GM19397 (cell line): ENCODE data around the gene OASL.
"Not testable (repeated sequence)": the region's sequence is repeated elsewhere in the genome, so short reads cannot be mapped to it uniquely, and the experiment has no call there.

ENCODE experiments used
- ATAC-seq: cut with Tn5 transposase; IDR thresholded peaks from one replicate; pipeline ENCODE4 v1.9.1; 2021; ENCODE audit warnings: mild to moderate bottlenecking, moderate library complexity; ENCODE audit not compliant: unreplicated experiment

OASL gene

DNA sequence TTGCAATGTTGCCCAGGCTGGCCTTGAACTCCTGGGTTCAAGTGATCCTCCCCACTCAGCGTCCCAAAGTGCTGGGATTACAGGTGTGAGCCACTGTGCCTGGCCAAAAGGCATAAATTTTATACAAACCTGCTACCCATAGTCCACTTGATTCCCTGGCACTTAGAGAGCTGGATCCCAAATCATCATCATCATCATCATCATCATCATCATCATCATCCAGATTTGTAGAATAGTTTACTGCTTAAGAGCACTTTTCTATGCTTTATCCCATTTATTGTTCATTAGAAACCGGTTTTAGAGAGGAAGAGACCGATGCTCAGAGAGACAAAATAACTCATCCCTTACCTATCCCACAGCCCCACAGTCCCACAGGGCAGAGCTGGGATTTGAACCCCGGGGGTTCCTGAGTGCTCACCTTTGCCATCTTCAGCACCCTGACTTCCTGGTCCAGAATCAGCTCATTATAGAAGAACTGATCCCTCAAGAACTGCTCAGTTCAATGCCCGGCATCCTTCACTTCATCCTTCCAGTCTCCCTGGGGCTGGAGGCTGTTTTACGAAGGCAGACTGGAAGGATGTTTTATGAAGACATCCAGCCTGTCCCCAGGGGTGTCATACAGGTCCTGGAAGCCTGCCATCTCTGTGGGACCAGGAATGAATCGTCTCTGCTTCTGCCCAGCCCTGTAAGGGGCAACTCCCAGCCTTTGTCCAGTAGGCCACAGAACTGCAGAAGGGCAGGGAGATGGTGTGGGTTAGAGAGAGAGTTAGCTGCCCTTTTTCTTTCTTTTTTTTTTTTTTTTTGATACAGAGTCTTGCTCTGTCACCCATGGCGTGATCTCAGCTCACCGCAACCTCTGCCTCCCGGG, 20.2 kb upstream of the OASL start:
- ATAC-seq, result no peak

DNA sequence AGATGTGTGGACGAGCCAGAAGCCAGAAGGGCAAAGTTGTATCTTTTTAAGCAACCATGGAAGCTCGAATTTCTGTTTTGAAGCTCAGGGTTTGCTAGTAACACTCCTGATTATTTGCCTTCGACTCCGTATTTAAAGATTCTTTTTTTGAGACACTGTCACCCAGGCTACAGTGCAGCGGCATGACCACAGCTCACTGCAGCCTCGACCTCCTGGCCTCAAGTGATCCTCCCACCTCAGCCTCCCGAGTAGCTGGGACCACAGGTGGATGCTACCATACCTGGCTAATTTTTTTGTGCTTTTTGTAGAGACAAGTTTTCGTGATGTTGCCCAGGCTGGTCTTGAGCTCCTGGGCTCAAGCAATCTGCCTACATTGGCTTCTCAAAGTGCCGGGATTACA, 18.7 kb upstream of the OASL start:
- ATAC-seq, result no peak

DNA sequence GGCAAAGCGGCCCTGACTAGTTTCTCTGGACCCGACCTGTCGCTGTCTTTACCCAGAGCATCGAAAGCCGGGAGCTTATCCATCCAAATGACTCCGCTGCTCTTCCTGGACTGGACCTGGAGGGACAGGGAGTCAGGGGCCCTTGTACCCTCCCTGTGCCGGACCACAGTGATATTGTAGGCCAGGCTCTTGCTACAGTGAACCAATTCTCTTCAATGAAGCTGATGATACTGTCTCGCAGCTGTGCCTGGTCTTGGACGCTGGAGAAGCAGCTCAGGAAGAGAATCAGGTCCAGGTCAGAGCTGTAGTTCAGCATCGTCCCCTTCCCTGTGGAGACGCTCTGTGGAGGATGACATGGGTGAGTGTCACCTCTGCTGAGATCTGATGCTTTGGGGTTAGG, 14.7 kb upstream of the OASL start:
- ATAC-seq, result no peak

DNA sequence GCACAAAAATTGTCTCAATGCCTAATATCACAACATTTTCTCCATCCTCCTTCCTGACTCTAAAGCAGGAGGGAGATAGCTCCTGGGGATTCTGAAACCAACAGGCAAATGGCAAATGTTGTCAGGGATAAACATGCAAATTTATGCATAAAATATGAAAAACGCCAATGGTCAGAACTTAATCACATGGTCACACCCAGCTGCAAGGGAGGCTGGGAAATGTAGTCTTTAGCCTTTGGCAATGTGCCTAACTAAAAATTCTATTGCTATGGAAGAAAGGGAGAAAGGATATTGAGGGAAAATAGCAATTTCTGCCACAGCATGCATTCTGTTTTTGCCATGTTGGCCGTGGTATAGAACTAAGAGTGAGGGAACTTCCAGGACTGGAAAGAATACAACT, 11.7 kb upstream of the OASL start:
- ATAC-seq, result no peak

DNA sequence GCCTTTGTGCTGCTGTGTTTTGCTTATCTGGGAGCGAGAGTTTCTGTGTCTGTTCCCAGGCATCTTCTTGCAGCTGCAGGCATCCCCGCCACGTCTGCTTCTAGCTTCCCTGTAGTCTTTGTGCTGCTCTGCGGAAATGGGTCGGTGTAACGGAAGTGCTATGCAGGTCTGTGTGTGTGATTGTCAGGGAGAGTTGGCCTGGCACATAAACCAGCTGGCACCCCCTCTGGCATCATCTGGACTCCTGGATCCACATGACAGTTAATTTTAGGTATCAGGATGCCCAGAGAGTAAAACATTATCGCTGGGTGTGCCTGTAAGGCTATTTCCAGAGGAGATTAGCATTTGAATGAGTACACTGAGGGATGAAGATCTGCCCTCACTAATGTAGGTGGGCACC, 9.4 kb upstream of the OASL start:
- no peak for ATAC-seq

DNA sequence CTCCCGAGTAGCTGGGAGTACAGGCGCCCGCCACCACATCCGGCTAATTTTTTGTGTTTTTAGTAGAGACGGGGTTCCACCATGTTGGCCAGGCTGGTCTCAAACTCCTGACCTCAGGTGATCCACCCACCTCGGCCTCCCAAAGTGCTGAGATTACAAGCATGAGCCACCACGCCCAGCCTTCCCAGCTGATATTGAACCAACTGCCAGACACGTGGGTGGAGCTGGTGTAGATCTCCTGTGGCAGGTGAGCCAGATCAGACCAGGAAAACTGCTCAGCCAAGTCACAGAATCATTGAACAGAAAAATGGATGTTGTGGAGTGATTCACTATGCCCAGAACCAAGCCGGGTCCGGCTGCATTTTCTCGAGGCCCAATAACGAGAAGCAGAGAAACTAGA, 8.4 kb upstream of the OASL start:
- ATAC-seq, result not testable (repeated sequence)

DNA sequence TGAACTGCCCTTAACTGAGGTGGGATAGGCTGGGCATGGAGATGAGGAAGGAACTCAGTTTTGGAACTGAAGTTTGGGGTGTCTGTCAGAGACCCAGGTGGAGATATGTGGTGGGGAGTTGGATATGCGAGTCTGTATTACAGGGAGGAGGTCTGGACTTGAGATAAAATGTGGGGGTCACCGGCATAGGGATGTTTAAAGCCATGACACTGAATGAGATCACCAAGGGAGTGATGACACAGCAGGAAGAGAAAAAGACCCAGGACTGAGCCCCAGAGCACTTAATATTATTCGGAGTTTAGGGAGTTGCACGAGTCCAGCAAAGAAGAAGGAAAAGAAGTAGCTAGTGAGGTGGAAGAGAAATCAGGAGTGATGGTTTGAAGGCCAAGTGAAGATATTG, 4.0 kb upstream of the OASL start:
- ATAC-seq, result no peak

DNA sequence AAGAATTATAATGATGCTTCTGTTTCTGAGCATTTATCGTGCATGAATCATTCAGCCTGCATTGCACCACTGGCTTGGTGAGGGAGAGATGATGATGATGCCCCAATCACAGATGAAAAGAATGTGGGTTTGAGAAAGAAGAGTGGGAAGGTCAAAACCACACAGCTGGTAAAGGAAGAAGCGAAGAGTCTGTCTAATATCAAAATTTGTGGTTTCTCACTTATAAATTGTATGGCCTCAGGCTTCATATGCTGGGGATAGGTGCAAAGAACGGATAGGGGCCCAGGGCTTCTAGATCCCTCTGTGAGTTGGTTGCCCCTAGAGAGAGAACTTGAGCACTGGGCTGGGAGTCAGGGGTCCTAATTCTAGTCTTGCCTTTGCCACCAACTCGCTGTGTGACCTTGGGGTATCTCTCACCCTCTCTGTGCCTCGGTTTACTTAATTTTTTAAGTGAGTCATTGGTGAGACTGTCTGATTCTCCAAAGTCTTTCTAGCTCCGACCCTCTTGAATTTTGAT, 2.2 kb downstream of the OASL start:
- ATAC-seq, result no peak

DNA sequence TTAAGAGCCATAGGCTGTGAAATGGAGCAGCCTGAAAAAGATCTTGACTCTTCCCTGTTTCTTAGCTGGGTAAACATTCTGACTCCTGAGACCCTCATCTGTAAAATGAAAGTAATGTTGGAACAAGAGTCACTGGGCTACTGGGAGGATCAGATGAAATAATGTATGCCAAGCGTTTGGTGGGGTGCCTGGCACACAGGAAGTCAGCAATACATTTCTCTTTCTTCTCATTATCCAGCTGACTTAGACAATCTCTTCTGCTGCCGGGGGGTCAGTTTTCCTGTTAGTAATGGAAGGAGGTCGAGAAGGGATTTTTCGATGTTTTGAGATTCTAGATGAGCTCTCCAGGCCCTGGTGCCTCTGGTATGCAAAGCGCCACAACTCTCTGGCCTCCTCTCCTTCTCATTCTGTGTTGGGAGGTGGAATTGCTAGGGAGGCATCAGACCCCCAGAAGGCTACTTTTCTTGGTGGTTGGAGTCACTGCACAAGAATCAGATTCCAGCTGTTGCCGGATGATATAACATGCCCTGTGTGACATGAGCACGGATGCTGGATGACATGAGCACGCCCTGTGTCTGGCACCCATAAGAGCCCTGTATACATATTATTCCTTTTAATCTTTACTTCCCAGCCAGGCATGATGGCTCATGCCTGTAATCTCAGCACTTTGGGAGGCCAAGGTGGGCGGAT, 4.3 kb downstream of the OASL start:
- ATAC-seq, result no peak

DNA sequence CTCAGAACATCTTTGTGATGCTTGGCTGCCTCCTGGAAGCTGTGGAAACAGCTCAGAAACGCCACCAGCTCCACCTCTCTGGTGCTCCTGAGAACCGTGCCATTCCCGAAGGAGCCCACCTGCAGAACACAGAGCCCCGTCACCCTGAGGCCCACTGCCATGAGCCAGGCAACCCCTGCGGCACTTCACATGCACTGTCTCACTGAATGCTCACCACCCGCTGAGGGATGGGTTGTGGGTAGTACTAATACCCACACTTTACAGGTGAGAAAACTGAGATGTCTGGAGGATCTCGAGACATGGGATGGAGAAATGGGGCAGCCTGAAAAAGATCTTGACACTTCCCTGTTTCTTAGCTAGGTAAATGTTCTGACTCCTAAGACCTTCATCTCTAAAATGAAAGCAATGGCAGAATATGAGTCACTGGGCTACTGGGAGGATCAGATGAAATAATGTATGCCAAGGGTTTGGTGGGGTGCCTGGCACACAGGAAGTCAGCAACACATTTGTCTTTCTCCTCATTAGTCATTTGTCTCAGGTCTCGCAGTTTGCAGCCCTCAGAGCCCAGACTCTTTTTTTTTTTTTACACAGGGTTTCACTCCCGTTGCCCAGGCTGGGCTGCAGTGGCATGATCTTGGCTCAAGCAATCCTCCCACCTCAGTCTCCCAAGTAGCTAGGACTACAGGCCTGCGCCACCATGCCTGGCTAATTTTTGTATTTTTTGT, 5.3 kb downstream of the OASL start:
- ATAC-seq, result no peak

DNA sequence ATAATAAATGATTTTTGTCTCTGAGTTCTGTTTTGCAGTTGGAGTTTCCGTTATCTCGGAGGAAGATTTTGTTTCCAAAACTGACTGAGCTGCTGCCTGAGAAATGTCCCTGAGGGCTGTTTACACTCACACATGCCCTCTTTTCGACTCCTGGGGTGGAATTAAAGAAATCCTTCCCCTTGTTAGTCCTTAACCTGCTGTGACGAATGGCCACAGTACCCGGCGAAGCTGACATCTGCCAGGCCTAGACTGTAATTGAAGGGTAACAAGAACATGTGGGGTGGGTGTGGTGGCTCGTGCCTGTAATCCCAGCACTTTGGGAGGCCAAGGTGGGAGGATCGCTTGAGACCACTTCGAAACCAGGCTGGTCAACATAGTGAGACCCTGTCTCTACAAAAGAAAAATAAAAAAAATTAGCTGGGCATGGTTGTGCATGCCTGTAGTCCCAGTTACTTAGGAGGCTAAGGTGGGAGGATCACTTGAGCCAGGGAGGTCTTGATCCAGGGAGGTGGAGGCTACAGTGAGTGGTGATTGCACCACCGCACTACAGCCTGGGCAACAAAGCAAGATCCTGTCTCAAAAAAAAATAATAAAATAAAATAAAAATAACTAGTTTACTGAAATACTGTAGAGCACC, 8.4 kb downstream of the OASL start:
- no peak for ATAC-seq

DNA sequence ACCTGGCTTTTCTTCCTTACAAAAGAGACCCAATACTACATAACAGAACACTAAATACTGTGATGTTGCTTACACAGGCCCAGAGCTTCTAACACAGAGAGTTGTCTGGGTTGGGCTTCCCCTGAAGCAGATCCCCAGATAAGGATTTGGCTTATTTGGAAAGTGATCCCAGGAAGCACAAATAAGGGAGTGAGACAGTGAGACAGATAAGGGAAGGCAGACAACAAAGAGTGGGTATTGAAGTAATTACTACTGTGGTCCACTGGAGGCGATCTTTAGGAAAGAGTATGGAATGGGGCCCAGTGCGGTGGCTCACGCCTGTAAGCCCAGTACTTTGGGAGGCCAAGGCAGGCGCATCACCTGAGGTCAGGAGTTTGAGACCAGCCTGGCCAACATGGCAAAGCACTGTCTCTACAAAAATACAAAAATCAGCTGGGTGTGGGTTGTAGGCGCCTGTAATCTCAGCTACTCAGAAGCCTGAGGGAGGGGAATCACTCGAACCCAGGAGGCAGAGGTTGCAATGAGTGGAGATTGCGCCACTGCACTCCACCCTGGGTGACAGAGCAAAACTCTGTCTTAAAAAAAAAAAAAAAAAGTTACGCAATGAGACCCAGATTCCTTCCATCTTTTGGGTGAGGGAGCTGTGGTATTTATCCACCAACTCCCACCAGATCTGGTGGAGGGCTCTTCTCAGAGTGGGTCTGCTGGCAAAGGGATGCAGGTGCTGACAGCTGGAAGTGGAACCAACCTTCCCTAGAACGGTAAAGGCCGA, 12.6 kb downstream of the OASL start:
- no peak for ATAC-seq

DNA sequence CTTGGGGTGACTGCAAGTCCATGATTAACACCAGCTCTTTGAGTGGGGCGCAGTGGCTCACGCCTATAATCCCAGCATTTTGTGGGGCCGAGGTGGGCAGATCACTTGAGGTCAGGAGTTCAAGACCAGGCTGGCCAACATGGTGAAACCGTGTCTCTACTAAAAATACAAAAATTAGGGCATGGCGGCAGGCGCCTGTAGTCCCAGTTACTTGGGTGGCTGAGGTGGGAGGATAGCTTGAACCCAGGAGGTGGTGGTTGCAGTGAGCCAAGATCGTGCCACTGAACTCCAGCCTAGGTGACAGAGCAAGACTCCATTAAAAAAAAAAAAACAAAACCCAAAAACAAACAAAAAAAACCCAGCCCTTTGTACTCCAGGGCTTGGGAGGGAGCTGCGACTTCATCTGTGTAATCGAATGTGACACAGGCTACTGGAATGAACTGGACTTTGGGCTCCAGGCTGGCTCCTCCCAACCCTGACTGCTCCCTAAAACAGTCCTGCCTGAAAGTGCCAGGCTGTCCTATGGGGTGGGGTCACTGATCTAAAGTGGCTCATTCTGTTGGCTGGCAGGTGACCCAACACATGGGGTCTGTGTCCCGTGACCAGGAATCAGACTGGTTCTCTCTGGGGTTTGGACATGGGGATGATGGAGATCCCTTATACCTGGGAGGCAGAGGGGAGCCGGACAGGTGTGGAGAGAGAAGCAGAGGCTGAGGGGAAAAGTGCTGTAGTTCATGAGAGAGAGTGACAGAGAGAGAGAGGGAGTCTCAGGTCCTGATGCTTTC, 13.4 kb downstream of the OASL start:
- no peak for ATAC-seq

DNA sequence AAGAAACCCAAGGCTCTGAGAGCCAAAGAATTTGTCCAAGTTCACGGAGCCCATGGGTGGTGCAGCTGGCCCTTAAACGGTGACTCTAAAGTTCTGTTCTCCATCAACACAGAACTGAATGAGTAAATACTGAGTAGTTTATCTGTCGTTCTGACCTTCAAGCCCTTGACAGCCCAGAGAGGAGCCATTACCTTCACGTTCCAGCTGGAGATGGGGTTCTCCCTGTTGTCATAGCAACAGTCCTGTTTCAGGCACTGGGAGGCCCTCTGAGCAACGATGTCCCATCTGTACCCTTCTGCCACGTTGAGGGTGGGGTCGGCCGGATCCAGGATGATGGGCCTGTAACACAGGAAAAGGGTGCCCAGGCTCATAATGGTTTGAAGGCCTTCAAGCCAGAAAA, 15.2 kb downstream of the OASL start:
- ATAC-seq, result no peak

DNA sequence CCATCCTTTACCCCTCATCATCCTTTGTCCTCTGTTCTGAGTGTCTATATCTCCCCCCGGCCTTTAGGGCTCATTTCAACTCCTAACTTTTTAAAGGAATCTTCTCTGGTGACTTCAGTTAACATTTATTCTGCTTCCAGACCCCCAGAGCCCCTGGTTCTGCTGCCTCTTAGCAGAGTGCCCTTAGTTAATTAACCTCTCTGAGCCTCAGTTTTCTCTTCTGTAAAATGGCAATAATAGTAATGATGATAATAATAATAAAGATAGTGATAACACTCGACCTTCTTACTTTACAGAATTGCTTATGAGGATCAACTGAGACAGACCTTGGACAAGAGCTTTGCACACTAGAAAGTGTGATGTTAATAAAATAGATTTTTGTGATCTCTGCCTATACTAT, 16.3 kb downstream of the OASL start:
- no peak for ATAC-seq

DNA sequence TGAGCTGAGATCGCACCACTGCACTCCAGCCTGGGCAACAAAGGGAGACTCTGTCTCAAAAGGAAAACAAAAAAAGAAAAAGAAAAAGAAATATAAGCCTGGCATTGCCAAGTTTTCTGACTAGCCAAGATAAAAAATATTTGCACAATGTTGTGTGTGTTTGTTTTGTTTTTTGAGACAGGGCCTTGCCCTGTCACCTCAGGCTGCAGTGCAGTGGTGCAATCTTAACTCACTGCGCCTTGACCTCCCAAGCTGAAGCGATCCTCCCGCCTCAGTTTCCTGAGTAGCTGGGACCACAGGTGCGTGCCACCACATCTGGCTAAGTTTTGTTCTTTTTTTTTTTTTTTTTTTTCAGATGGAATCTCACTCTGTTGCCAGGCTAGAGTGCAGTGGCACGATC, 17.3 kb downstream of the OASL start:
- no peak for ATAC-seq

DNA sequence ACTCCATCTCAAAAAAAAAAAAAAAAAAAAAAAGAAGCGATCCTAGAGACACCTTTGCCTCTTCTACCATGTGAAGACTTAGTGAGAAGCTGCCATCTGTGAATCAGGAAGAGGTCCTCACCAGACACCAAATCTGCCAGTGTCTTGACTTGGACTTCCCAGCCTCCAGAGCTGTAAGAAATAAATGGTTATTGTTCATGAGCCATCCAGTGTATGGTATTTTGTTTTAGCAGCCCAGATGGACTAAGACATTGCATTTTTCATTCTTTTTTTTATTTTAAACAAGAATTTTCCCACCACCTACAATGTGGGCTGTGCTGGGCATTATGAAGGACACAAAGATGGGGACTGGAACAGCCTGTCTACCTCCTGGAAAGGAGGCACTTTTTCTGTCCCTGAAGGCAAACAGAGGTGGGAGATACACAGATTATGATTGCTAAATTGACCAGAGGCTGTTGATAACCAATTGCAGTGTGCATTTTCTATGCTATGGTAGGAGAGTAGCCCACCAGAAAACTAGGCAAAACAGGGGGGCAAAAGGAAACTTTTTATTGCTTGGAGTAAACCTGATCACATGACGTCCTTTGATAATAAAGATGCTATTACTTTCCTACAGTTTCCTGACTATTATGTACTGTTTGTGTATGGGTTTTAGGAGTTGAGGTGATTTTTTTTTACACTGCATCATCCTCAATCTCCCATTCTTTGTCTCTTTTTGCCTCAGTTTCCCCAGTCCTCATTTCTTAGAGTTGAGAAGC, 20.0 kb downstream of the OASL start:
- ATAC-seq, result no peak

DNA sequence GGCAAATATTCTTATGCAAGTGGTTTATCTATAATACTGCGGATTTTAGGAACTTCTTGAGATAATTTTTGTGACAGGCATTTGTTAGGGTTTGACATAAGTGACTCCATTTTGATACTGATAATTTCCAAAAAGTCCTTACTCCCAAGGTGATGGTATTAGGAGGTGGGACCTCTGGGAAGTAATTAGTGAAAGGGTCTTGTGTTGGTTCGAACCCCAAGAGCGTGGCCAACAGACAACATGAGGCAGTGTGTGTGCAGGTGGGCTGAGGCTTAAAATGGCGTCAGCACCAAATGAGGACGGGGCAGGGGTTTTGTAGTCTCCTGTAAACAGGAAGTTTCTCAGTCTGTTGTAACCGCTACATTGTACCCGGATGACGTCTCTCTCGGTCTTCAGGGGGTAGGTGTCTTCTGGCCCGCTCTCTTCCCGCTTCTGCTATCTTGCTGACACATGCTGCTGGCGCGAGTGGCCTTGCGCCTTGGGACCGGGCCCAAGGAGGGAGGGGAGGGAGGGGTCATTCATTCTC, 21.0 kb downstream of the OASL start:
- ATAC-seq, result no peak
